GM12865 (cell line): ENCODE data around the gene FKBP1B.
"Not testable (repeated sequence)": the region's sequence is repeated elsewhere in the genome, so short reads cannot be mapped to it uniquely, and the experiment has no call there.

ENCODE experiments used
- DNase-seq: peaks from one replicate; pipeline ENCODE4 v3.0.0; 2010; ENCODE audit warnings: low read depth
- H3K4me3 ChIP-seq: 2 replicates; pipeline ENCODE4 v1.5.1; 2011; ENCODE audit warnings: mild to moderate bottlenecking, low read depth, low read length, control low read depth
- TF ChIP-seq, protein P1 (sequence below): IDR thresholded peaks from 2 replicates; pipeline ENCODE4 v1.5.1; 2011; ENCODE audit warnings: low read length, control low read depth, low read depth, inconsistent platforms; ENCODE audit not compliant: insufficient read depth; ENCODE audit errors: missing control alignments

The FKBP1B gene

GRCh38 chr2:24104906-24105305, 55.4 kb downstream of the FKBP1B start:
- DNase-seq, result no peak
- H3K4me3 ChIP-seq, result no peak overlapping the region
- TF ChIP-seq, protein P1, sequence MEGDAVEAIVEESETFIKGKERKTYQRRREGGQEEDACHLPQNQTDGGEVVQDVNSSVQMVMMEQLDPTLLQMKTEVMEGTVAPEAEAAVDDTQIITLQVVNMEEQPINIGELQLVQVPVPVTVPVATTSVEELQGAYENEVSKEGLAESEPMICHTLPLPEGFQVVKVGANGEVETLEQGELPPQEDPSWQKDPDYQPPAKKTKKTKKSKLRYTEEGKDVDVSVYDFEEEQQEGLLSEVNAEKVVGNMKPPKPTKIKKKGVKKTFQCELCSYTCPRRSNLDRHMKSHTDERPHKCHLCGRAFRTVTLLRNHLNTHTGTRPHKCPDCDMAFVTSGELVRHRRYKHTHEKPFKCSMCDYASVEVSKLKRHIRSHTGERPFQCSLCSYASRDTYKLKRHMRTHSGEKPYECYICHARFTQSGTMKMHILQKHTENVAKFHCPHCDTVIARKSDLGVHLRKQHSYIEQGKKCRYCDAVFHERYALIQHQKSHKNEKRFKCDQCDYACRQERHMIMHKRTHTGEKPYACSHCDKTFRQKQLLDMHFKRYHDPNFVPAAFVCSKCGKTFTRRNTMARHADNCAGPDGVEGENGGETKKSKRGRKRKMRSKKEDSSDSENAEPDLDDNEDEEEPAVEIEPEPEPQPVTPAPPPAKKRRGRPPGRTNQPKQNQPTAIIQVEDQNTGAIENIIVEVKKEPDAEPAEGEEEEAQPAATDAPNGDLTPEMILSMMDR, result no peak

DNA sequence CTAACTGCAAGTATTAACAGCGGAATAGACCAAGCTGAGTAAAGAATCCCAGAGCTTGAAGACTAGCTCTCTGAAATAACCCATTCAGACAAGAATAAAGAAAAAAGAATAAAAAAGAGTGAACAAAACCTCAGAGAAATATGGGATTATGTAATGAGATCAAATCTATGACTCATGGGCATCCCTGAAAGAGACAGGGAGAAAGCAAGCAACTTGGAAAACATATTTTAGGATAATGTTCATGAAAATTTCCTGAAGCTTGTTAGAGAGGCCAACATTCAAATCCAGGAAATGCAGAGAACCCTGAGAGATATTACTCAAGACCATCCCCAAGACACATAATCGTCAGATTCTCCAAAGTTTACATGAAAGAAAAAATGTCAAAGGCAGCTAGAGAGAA, 56.3 kb downstream of the FKBP1B start:
- DNase-seq, result no peak
- TF ChIP-seq, protein P1, result no peak
- no peak overlapping the region for H3K4me3 ChIP-seq

- no peak overlapping the region for H3K4me3 ChIP-seq
- TF ChIP-seq, protein P1, result no peak
- no peak for DNase-seq
Observed at GRCh38 chr2:24106786-24107185, 57.2 kb downstream of the FKBP1B start.

GRCh38 chr2:24107336-24107735, 57.8 kb downstream of the FKBP1B start:
- no peak for DNase-seq
- TF ChIP-seq, protein P1, result no peak
- no peak overlapping the region for H3K4me3 ChIP-seq

GRCh38 chr2:24109431-24109830, 59.9 kb downstream of the FKBP1B start:
- not testable (repeated sequence) for H3K4me3 ChIP-seq, DNase-seq

DNA sequence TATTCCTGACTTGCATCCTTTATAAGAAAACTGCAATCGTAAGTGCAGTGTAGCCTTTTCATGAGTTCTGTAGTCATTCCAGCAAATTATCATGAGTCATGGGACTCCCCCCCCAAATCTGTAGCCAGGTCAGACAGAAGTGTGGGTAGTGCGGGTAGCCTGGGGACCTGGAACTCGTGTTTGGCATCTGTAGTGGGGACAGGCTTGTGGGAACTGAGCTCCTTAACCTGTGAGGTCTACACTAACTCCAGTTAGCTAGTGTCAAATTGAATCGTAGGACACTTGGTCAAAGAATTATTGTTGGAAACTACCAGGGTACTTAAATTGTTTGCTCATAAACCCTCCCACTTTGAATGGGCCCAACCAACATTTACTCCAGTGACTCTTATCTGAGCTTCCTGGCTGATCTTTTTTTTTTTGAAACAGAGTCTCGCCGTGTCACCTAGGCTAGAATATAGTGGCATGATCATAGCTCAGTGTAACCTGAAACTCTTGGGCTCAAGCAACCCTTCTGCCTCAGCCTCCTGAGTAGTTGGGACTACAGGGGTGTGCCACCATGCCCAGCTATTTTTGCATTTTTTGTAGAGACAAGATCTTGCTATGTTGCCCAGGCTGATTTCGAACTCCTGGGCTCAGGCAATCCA, 61.2 kb downstream of the FKBP1B start:
- DNase-seq, result no peak
- H3K4me3 ChIP-seq, result no peak overlapping the region
- TF ChIP-seq, protein P1, result no peak

GRCh38 chr2:24111407-24111901, 61.9 kb downstream of the FKBP1B start:
- H3K4me3 ChIP-seq, result no peak overlapping the region
- TF ChIP-seq, protein P1, result no peak
- no peak for DNase-seq
